Esophagus (tissue), 2 donors: ENCODE measurements around the gene SIGLEC9. TPM values are rescaled to one million over a fixed set of nuclear protein-coding genes. Genes with fewer than 3 reads are reported as not detected.
"Not testable (repeated sequence)": the region's sequence is repeated elsewhere in the genome, so short reads cannot be mapped to it uniquely, and the experiment has no call there.

ENCODE experiments used
- H3K27ac ChIP-seq, 2 donors: one replicate each; pipeline ENCODE4 v1.5.1; 2013; ENCODE audit warnings: low read depth in 2 of 2, mild to moderate bottlenecking in 2 of 2, inconsistent platforms in 1 of 2, low read length in 1 of 2, moderate library complexity in 1 of 2
- H3K27me3 ChIP-seq, 2 donors: one replicate each; pipeline ENCODE4 v1.6.1; 2013; ENCODE audit warnings: low read length in 2 of 2, control low read depth in 1 of 2, mild to moderate bottlenecking in 1 of 2; ENCODE audit not compliant: insufficient read depth in 2 of 2, control insufficient read depth in 1 of 2
- H3K36me3 ChIP-seq, 2 donors: one replicate each; pipeline ENCODE4 v1.6.1; 2013; ENCODE audit warnings: low read length in 1 of 2; ENCODE audit not compliant: control insufficient read depth in 2 of 2, insufficient read depth in 2 of 2
- H3K4me1 ChIP-seq, 2 donors: one replicate each; pipeline ENCODE4 v1.6.1; 2013; ENCODE audit warnings: low read length in 1 of 2; ENCODE audit not compliant: control insufficient read depth in 2 of 2, insufficient read depth in 2 of 2
- H3K4me3 ChIP-seq, 2 donors: one replicate each; pipeline ENCODE4 v1.5.1; 2013; ENCODE audit warnings: low read length in 2 of 2, mild to moderate bottlenecking in 2 of 2, low read depth in 1 of 2, moderate library complexity in 1 of 2
- H3K9me3 ChIP-seq, 2 donors: one replicate each; pipeline ENCODE4 v1.6.1; 2013; ENCODE audit warnings: mild to moderate bottlenecking in 2 of 2, low read depth in 1 of 2, low read length in 1 of 2, moderate library complexity in 1 of 2; ENCODE audit not compliant: control insufficient read depth in 2 of 2, insufficient read depth in 1 of 2
- WGBS, 2 donors: extraction: QIAGEN DNeasy Blood & Tissue Kit; methylation state at CpG; one replicate each; pipeline ENCODE4 v1.1.7; 2013; 5-methylcytosine and 5-hydroxymethylcytosine counted together
- polyA plus RNA-seq, 2 donors: library from polyadenylated mRNA; stranded (reverse); fragments of 200-250 nt; gene quantifications; one replicate each; pipeline ENCODE4 v1.2.3, GENCODE V29; 2013
- donor health status: healthy with polysubstance abuse.
- donor health status: Bipolar disorder and iron deficiency.

SIGLEC9 gene
- polyA plus RNA-seq, 2 donors = 0.26 to 0.28 TPM

DNA sequence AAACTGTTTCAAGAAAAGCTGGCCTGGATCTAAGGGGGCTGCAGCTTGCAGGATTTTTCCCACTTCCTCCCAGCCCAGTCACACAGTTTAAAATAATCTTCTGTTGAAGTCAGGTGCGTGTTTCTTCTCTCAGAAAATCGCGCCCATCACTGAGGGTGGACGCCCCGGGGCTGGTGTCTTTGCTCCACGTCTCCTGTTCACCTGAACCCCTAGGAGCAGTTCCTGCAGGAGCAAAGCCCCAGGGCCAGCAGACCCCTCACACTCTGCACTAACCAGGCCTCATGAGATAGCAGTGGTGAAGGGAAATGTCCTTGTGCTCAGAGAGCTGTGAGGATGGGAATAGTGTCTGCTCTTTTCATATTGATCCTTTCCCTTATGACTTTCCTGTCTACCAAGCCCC is 16.5 kb downstream of the SIGLEC9 start:
- WGBS, 2 donors = 79 to 80% methylated on average over 6 of the region's 6 CpGs
- Histone ChIP-seq H3K27ac (no peak overlapping the region), H3K4me1 (no peaks in the 10 kb centered on the region), H3K36me3 (no peaks in the 10 kb centered on the region), H3K9me3 (no peaks in the 10 kb centered on the region), H3K27me3 (no peaks in the 10 kb centered on the region), H3K4me3 (no peak overlapping the region)

DNA sequence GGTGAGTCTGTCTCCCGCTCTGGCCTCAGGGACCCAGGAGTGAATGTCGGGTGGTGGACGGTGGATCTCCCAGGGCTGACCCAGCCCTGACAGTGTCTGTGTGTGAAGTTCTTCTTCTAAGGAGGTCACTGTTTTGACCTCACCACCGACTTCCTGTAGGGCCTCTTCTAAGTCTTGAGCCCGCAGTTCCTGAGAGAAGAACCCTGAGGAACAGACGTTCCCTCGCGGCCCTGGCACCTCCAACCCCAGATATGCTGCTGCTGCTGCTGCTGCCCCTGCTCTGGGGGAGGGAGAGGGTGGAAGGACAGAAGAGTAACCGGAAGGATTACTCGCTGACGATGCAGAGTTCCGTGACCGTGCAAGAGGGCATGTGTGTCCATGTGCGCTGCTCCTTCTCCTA is 17.4 kb downstream of the SIGLEC9 start, which contains the start of gene SIGLEC7:
Gene SIGLEC7, plus strand, starts transcription at position 183 of the 400 bp plus-strand sequence. Its CDS starts 69 bp downstream, at position 252.
- 71 to 72% methylated on average over 14 of the region's 14 CpGs for WGBS, 2 donors
- no peaks in the 10 kb centered on the region for H3K4me1 ChIP-seq
- no peak within 1 kb of the TSS for H3K27ac ChIP-seq

DNA sequence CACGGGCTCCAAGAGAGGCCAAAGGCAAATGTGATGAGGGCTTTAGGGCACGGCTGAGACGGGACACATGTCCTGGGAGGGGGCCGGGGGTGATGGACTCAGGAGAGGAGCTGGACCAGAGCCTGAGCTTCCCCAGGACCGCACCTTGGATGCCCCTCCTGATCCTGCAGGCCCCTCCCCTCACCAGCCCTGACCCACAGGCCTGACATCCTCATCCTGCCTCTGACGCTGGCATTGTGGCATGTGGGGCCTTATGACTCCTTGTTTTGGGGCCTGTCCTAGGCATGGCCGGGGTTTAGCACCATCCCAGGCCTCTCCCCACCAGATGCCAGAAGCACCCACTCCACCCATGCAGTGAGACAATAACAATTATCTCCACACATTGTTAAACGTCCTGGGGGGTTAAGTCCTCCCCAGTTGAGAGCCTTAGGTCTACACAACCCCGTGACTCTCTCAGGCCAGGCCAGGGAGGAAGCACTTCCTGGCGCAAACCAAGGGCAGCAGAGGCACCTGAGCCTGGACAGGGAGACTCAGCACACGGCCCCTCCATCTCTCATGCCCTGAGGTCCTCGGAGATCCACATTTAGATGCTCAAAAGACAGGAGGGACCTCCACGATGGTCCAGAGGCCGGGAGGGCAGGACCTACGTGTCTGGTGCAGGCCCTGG is 18.2 kb downstream of the SIGLEC9 start:
- not testable (repeated sequence) for H3K27me3 ChIP-seq, H3K9me3 ChIP-seq, H3K36me3 ChIP-seq, H3K4me3 ChIP-seq, H3K4me1 ChIP-seq, H3K27ac ChIP-seq
- WGBS, 2 donors = 64 to 73% methylated on average over 6 to 15 of the region's 15 CpGs

More for the DNA sequence above, 17.4 kb downstream of the SIGLEC9 start, which contains the start of gene SIGLEC7:
- Histone ChIP-seq H3K9me3 (no peaks in the 10 kb centered on the region), H3K36me3 (no peaks in the 10 kb centered on the region), H3K4me3 (no peak within 1 kb of the TSS), H3K27me3 (no peaks in the 10 kb centered on the region)

DNA sequence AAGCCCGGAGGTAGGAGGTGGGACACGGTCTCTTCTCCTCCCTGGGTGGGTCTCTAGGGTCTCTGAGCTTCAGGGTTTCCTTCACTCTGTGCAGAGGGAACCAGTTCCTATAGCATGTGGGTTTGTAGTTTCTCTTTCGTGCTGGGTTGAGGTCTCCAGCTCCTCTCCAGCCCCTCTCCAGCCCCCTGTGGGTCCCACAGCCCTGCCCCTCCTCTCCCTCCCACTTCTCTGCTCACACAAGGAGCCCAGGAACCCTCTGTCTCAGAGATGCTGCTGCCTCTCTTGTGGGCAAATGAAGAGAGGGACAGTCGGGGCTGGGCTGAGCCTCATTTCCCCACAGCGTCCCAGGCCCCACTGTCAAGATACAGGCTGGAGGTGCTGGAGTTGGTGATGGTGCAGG is 18.8 kb downstream of the SIGLEC9 start:
- H3K4me1 ChIP-seq = no peaks in the 10 kb centered on the region
- no peaks in the 10 kb centered on the region for H3K27me3 ChIP-seq
- WGBS, 2 donors = 75 to 87% methylated on average over 5 of the region's 5 CpGs
- H3K9me3 ChIP-seq = no peaks in the 10 kb centered on the region
- H3K36me3 ChIP-seq = no peaks in the 10 kb centered on the region
- H3K4me3 ChIP-seq = no peak overlapping the region
- no peak overlapping the region for H3K27ac ChIP-seq

DNA sequence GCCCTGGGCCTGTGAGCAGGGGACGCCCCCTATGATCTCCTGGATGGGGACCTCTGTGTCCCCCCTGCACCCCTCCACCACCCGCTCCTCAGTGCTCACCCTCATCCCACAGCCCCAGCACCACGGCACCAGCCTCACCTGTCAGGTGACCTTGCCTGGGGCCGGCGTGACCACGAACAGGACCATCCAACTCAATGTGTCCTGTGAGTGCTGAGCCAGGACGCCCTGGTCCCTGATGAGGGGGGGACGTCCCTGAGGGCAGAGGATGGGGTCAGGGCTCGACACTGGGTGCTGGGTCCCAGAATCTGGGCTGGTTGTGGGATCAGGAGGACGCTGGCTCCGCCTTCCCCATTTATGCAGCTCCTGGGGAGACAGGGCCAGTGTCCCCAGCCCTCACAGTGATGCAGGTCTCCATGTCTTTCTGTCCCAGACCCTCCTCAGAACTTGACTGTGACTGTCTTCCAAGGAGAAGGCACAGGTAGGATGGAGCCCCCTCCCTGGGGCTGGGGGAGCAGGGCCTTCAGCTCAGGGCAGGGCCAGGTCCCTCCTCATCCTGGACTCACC is 19.9 kb downstream of the SIGLEC9 start:
- WGBS, 2 donors = 79 to 84% methylated on average over 11 of the region's 11 CpGs
- H3K36me3 ChIP-seq = no peaks in the 10 kb centered on the region

DNA sequence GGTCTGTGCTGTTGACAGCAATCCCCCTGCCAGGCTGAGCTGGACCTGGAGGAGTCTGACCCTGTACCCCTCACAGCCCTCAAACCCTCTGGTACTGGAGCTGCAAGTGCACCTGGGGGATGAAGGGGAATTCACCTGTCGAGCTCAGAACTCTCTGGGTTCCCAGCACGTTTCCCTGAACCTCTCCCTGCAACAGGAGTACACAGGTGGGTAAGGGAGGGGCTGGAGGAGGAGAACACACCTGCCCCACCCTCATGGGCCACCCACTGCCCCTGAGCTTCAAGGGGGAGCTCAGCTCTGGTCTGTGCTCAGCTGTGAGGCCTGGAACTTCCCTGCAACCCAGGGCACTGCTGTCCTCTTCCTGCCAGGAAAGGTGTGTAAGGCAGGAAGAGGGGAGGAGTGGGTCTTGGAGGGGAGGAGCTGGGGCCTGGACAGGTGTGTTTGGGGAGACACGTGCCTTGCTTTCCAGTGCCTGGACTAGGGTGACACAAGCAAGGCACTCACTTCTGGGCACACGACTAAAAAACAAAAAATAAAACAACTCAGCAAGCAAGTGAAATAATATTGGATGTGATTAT is 21.3 kb downstream of the SIGLEC9 start:
- H3K4me3 ChIP-seq = no peak overlapping the region
- H3K9me3 ChIP-seq = peaks cover 0 to 3% of the 10 kb centered on the region in 2 donors
- H3K36me3 ChIP-seq = no peaks in the 10 kb centered on the region
- no peak overlapping the region for H3K27ac ChIP-seq
- H3K4me1 ChIP-seq = no peaks in the 10 kb centered on the region
- H3K27me3 ChIP-seq = no peaks in the 10 kb centered on the region
- WGBS, 2 donors = 54 to 64% methylated on average over 4 of the region's 4 CpGs

More for the DNA sequence above, 19.9 kb downstream of the SIGLEC9 start:
- H3K4me3 ChIP-seq = no peak overlapping the region
- H3K27me3 ChIP-seq = no peaks in the 10 kb centered on the region
- H3K27ac ChIP-seq = no peak overlapping the region
- H3K9me3 ChIP-seq = no peaks in the 10 kb centered on the region
- H3K4me1 ChIP-seq = no peaks in the 10 kb centered on the region

DNA sequence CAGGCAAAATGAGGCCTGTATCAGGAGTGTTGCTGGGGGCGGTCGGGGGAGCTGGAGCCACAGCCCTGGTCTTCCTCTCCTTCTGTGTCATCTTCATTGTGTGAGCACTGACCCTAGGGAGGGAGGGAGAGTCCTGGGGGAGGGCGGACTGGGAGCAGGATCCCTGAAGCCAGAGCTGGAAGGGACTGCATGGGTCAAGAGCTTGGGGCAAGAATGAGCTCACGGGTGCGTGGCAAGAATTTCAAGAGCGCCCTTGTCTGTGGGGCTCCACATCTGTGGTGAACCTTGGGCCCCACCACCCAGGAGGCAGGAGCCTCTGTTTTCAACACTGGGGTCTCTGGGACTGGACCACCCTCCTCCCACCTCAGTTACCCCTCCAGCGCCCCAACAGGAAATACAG is 22.0 kb downstream of the SIGLEC9 start:
- Histone ChIP-seq H3K4me3 (no peak overlapping the region), H3K27ac (no peak overlapping the region), H3K27me3 (no peaks in the 10 kb centered on the region), H3K9me3 (peaks cover 0 to 3% of the 10 kb centered on the region in 2 donors), H3K4me1 (no peaks in the 10 kb centered on the region), H3K36me3 (no peaks in the 10 kb centered on the region)
- WGBS, 2 donors = 88 to 91% methylated on average over 6 to 7 of the region's 7 CpGs

DNA sequence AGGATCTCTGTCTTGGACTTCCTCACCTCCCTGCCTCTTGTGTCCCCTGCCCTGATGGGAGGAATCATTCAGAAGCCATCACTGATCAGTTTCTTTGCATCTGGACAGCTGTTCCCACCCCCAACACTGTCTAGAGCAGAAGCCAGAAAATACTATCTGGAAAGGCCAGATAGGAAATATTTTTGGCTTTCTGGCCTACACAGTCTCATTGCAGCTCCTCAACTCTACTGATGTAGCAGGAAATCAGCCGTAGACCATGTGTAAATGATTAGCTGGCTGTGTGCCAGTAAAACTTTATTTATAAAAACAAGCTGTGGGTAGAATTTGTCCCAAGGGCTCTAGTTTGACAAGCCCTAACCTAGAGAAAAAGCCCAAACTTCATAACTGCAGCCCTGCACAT is 23.0 kb downstream of the SIGLEC9 start:
- Histone ChIP-seq H3K4me1 (no peaks in the 10 kb centered on the region), H3K27ac (no peak overlapping the region), H3K36me3 (no peaks in the 10 kb centered on the region), H3K9me3 (peaks cover 0 to 3% of the 10 kb centered on the region in 2 donors), H3K4me3 (no peak overlapping the region), H3K27me3 (no peaks in the 10 kb centered on the region)
- 36 to 41% methylated on average over 1 of the region's 1 CpG for WGBS, 2 donors

DNA sequence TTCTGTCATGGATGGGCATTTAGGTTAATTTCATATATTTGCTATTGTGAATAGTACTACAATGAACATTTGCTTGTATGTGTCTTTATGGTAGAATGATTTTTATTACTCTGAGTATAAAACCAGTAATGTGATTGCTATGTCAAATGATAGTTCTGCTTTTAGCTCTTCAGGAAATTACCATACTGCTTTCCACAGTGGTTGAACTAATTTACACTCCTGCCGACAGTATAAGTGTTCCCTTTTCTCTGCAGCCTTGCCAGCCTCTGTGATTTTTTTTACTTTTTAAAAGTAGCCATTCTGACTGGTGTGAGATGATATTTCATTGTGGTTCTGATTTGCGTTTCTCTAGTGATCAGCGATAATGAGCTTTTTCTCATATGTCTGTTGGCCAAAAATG is 23.9 kb downstream of the SIGLEC9 start:
- WGBS, 2 donors = 70% methylated on average over 3 of the region's 3 CpGs
- Histone ChIP-seq H3K4me1 (no peaks in the 10 kb centered on the region), H3K27me3 (no peaks in the 10 kb centered on the region), H3K27ac (no peak overlapping the region), H3K4me3 (no peak overlapping the region), H3K9me3 (peaks cover 0 to 3% of the 10 kb centered on the region in 2 donors), H3K36me3 (no peaks in the 10 kb centered on the region)
